K562 (cell line): ENCODE results near the gene CDPF1.

Source experiments
- FOXM1 ChIP-seq, 2 experiments: fragments of 450-650 bp in 1 of 2; sonication (generic) in 1 of 2; formaldehyde crosslinking in 1 of 2; IDR thresholded peaks; 2 replicates each; pipeline versions ENCODE4 v1.6.1 to v1.9.0; 2017 to 2022; ENCODE audit warnings: low read depth in 2 of 2, mild to moderate bottlenecking in 2 of 2, missing genetic modification reagents in 1 of 2, moderate library complexity in 1 of 2
- JUND ChIP-seq, 2 experiments: IDR thresholded peaks; 2 replicates in 1 of 2; 3 replicates in 1 of 2; pipeline ENCODE4 v1.6.1; 2011; ENCODE audit warnings: borderline replicate concordance in 2 of 2, low read depth in 2 of 2, low read length in 2 of 2, improper control_type of control experiment in 1 of 2, missing biosample characterization in 1 of 2, missing genetic modification characterization in 1 of 2, missing genetic modification reagents in 1 of 2
- SMARCE1 ChIP-seq: fragments of 450-650 bp; IDR thresholded peaks from 2 replicates; pipeline ENCODE4 v1.7.1; 2016; ENCODE audit warnings: mild to moderate bottlenecking

- TF ChIP-seq FOXM1 (IDR thresholded peaks at IDR 0.05; ENCODE audit: low read depth): no peak
- TF ChIP-seq FOXM1 (CRISPR knock-in tag; IDR thresholded peaks at IDR 0.05; ENCODE audit: low read depth): no peak
- no peak for TF ChIP-seq JUND (IDR thresholded peaks at IDR 0.05; ENCODE audit: borderline replicate concordance, low read depth, low read length)
- no peak for TF ChIP-seq JUND (tag; IDR thresholded peaks at IDR 0.05; ENCODE audit: borderline replicate concordance, low read depth, low read length)
- TF ChIP-seq SMARCE1: no peak
Observed at GRCh38 chr22:46202897-46203600, 47.0 kb downstream of the CDPF1 start.
